Keratinocyte (primary cell): ENCODE measurements around the gene RPS27A. TPM values are rescaled to one million over a fixed set of nuclear protein-coding genes. Genes with fewer than 3 reads are reported as not detected.

Source experiments
- DNase-seq: peaks from one replicate; pipeline ENCODE4 v3.0.0-alpha.2; 2011; ENCODE audit warnings: low read depth, missing footprints, low spot score
- FAIRE-seq: peaks from 2 replicates; lab custom pipeline; 2011; peaks lifted over from hg19 to GRCh38; lab: Jason Lieb, UNC
- H2AFZ ChIP-seq: 2 replicates; pipeline ENCODE4 v1.6.0; 2012; ENCODE audit warnings: low read length, control low read depth, inconsistent platforms; ENCODE audit not compliant: control insufficient read depth
- H3K27ac ChIP-seq: 2 replicates; pipeline ENCODE4 v1.5.1; 2011; ENCODE audit warnings: low read length; ENCODE audit not compliant: control insufficient read depth, insufficient read depth
- H3K27me3 ChIP-seq: 3 replicates; pipeline ENCODE4 v1.6.0; 2011; ENCODE audit warnings: low read length; ENCODE audit not compliant: control insufficient read depth, insufficient read depth; ENCODE audit errors: extremely low read depth
- H3K36me3 ChIP-seq, 2 experiments: 2 replicates in 1 of 2; 3 replicates in 1 of 2; pipeline ENCODE4 v1.5.1; 2011; ENCODE audit warnings: low read length in 2 of 2, mild to moderate bottlenecking in 1 of 2; ENCODE audit not compliant: control insufficient read depth in 2 of 2, insufficient read depth in 2 of 2; ENCODE audit errors: extremely low read depth in 1 of 2
- H3K4me1 ChIP-seq: 3 replicates; pipeline ENCODE4 v1.5.1; 2011; ENCODE audit warnings: low read length; ENCODE audit not compliant: control insufficient read depth, insufficient read depth; ENCODE audit errors: extremely low read depth
- H3K4me2 ChIP-seq: 3 replicates; pipeline ENCODE4 v1.6.0; 2011; ENCODE audit warnings: low read depth, low read length; ENCODE audit not compliant: control insufficient read depth, insufficient read depth; ENCODE audit errors: extremely low read depth
- H3K4me3 ChIP-seq, 3 experiments: fragments of 200-600 bp in 1 of 3; sonication (generic) in 1 of 3; 2 replicates in 2 of 3; 3 replicates in 1 of 3; pipeline ENCODE4 v1.5.1; 2011 to 2016; ENCODE audit warnings: low read length in 3 of 3, mild to moderate bottlenecking in 3 of 3, control low read depth in 2 of 3, inconsistent platforms in 1 of 3, low read depth in 1 of 3, mixed read lengths in 1 of 3, mixed run types in 1 of 3, moderate library complexity in 1 of 3; ENCODE audit not compliant: control insufficient read depth in 2 of 3, insufficient read depth in 2 of 3; ENCODE audit errors: extremely low read depth in 1 of 3
- H3K79me2 ChIP-seq: 2 replicates; pipeline ENCODE4 v1.6.0; 2012; ENCODE audit warnings: low read length; ENCODE audit not compliant: control insufficient read depth, insufficient read depth
- H3K9ac ChIP-seq: 3 replicates; pipeline ENCODE4 v1.6.0; 2011; ENCODE audit warnings: low read length; ENCODE audit not compliant: control insufficient read depth, insufficient read depth; ENCODE audit errors: extremely low read depth
- H3K9me1 ChIP-seq: 3 replicates; pipeline ENCODE4 v1.6.0; 2011; ENCODE audit warnings: low read length; ENCODE audit not compliant: control insufficient read depth, insufficient read depth; ENCODE audit errors: extremely low read depth
- H3K9me3 ChIP-seq: 2 replicates; pipeline ENCODE4 v1.5.1; 2012; ENCODE audit warnings: low read depth, low read length; ENCODE audit not compliant: control insufficient read depth
- H4K20me1 ChIP-seq: 3 replicates; pipeline ENCODE4 v1.6.0; 2011; ENCODE audit warnings: low read length; ENCODE audit not compliant: control insufficient read depth, insufficient read depth; ENCODE audit errors: extremely low read depth
- EZH2 ChIP-seq: IDR thresholded peaks from one replicate; pipeline ENCODE4 v1.6.1; 2012; ENCODE audit warnings: inconsistent platforms, mild to moderate bottlenecking, low read length, moderate library complexity
- dilution Hi-C: fragments of 300-500 bp; cut with MboI; formaldehyde crosslinking; loops from one replicate; pipeline ENCODE4 v1.7.0; 2020; ENCODE audit warnings: low sequenced_read_pairs; ENCODE audit not compliant: extremely low pct_ligation_motif_present
- polyA plus RNA-seq, 5 experiments: library from polyadenylated mRNA; depleted of rRNA in 3 of 5; stranded (reverse) in 3 of 5; stranded (forward) in 1 of 5; unstranded in 1 of 5; fragments of >200 nt; gene quantifications; 1 replicate in 1 of 5; 2 replicates in 3 of 5; 3 replicates in 1 of 5; pipeline versions ENCODE4 v1.2.1 to v1.2.3, GENCODE V29; 2011 to 2012; ENCODE audit warnings: missing spikeins in 2 of 5, low read depth in 1 of 5, low replicate concordance in 1 of 5
- TF ChIP-seq, protein P1 (sequence below), 3 experiments: IDR thresholded peaks in 1 of 3; conservative IDR thresholded peaks in 1 of 3; optimal IDR thresholded peaks in 1 of 3; 2 replicates in 2 of 3; 3 replicates in 1 of 3; pipeline versions ENCODE3 to v1.5.1; 2011; ENCODE audit warnings: low read length in 3 of 3, mild to moderate bottlenecking in 3 of 3, moderate library complexity in 2 of 3, control low read depth in 1 of 3, inconsistent platforms in 1 of 3; ENCODE audit not compliant: insufficient read depth in 2 of 3; ENCODE audit errors: extremely low read depth in 1 of 3

The RPS27A gene
- polyA plus RNA-seq, 1 donor (not counting 4 experiments of a cell fraction or from before 2014, with no cell fraction given), result 2,341 TPM

DNA sequence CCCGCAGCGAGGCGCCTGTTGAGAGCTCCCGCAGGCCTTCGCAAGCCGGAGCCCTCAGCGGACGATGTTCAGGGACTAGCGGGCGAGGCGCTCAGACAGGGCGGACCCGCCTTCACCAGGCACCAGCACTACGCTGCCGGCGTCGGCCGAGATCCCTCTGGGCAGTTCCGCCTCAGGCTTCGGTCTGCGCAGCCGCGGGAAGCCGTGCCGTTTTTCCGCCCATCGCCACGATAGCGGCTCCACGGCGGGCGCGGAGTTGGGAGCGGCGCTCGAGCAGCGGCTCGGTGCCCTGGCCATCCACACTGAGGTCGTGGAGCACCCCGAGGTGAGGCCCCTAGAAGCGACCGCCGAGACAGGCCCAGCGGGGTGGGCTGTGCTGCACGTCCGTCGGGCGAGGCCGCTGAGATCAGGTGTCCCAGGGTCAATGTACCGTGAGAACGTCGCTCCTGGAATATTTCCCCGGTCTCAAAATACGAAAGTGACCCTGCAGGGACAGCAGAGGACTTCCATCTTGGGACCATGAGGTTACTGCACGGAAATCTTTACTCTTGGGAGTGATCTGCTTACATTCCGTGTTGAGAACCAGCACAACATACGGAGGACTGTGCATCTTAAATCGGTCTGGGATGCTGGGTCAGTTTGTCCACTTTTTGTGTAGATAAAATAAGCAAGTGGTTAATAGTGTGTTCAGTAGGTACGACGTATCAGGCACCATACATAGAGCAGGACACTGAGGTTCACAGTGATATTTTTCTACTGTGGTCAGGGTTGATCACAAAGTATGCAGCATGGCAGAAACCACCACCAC, 49.8 kb downstream of the RPS27A start:
- H3K4me1 ChIP-seq, result peaks cover 14% of the 10 kb centered on the region
- H3K27me3 ChIP-seq, result no peaks in the 10 kb centered on the region
- H3K36me3 ChIP-seq, result no peaks in the 10 kb centered on the region
- peak overlapping the region; percentile 87 for H3K4me2 ChIP-seq
- FAIRE-seq (no peak), DNase-seq (no peak)
- peak overlapping the region; percentile 53 for H3K27ac ChIP-seq
- dilution Hi-C loops, result no loop called here
- H3K9me1 ChIP-seq, result no peaks in the 10 kb centered on the region
- H2AFZ ChIP-seq, result peak overlapping the region; percentile 92
- TF ChIP-seq, protein P1, sequence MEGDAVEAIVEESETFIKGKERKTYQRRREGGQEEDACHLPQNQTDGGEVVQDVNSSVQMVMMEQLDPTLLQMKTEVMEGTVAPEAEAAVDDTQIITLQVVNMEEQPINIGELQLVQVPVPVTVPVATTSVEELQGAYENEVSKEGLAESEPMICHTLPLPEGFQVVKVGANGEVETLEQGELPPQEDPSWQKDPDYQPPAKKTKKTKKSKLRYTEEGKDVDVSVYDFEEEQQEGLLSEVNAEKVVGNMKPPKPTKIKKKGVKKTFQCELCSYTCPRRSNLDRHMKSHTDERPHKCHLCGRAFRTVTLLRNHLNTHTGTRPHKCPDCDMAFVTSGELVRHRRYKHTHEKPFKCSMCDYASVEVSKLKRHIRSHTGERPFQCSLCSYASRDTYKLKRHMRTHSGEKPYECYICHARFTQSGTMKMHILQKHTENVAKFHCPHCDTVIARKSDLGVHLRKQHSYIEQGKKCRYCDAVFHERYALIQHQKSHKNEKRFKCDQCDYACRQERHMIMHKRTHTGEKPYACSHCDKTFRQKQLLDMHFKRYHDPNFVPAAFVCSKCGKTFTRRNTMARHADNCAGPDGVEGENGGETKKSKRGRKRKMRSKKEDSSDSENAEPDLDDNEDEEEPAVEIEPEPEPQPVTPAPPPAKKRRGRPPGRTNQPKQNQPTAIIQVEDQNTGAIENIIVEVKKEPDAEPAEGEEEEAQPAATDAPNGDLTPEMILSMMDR (optimal IDR thresholded peaks at IDR 0.05 in 1 of 3, IDR thresholded peaks at IDR 0.05 in 1 of 3, conservative IDR thresholded peaks at IDR 0.05 in 1 of 3; ENCODE audit: extremely low read depth in 1 of 3, insufficient read depth in 2 of 3, low read length in 3 of 3), result no peak
- no peak for TF ChIP-seq EZH2
- no peaks in the 10 kb centered on the region for H3K79me2 ChIP-seq
- H3K4me3 ChIP-seq, result peak overlapping the region; percentile 44 to 65 (median 62)
- H3K9ac ChIP-seq, result peak overlapping the region; percentile 73
- H3K9me3 ChIP-seq, result no peaks in the 10 kb centered on the region
- no peaks in the 10 kb centered on the region for H4K20me1 ChIP-seq

DNA sequence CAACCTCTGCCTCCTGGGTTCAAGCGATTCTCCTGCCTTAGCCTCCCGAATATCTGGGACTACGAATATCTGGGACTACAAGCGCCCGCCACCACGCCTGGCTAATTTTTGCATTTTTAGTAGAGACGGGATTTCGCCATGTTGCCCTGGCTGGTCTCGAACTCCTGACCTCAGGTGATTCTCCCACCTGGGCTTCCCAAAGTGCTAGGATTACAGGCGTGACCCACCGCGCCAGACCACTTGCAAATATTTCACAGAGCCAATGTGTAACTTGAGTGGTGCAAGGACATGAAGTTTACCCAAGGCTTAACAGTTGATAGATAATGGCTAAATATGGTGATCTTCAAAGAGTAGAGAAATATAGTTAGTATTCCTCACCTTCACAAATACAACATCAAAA, 50.6 kb downstream of the RPS27A start:
- no peaks in the 10 kb centered on the region for H3K79me2 ChIP-seq
- DNase-seq, result no peak
- H3K4me2 ChIP-seq, result no peak overlapping the region
- peaks cover 14% of the 10 kb centered on the region for H3K4me1 ChIP-seq
- no peak overlapping the region for H2AFZ ChIP-seq
- H4K20me1 ChIP-seq, result no peaks in the 10 kb centered on the region
- H3K9me1 ChIP-seq, result no peaks in the 10 kb centered on the region
- H3K9me3 ChIP-seq, result no peaks in the 10 kb centered on the region
- no peak for FAIRE-seq
- no peaks in the 10 kb centered on the region for H3K36me3 ChIP-seq
- no peak overlapping the region for H3K4me3 ChIP-seq
- no peak overlapping the region for H3K9ac ChIP-seq
- dilution Hi-C loops, result no loop called here
- no peaks in the 10 kb centered on the region for H3K27me3 ChIP-seq
- TF ChIP-seq, protein P1 (optimal IDR thresholded peaks at IDR 0.05 in 1 of 3, IDR thresholded peaks at IDR 0.05 in 1 of 3, conservative IDR thresholded peaks at IDR 0.05 in 1 of 3; ENCODE audit: extremely low read depth in 1 of 3, insufficient read depth in 2 of 3, low read length in 3 of 3), result no peak
- TF ChIP-seq EZH2, result no peak
- H3K27ac ChIP-seq, result no peak overlapping the region

Other genes with a start within 250 kb of the RPS27A start
- 244 to 434 TPM (median 406 TPM) in 3 replicates for gene RTN4, start 182.2 kb upstream of the RPS27A start, polyA plus RNA-seq
- 3.1 to 15.2 TPM (median 10.6 TPM) in 3 replicates for gene CLHC1, start 395 bp upstream of the RPS27A start, polyA plus RNA-seq
- 22.1 to 38.9 TPM (median 27.4 TPM) in 3 replicates for gene MTIF2, start 36.5 kb downstream of the RPS27A start, polyA plus RNA-seq
- gene CCDC88A, start 187.2 kb downstream of the RPS27A start, polyA plus RNA-seq, result 15.0 to 21.3 TPM (median 15.8 TPM) in 3 replicates